IPS-18c (cell line): ENCODE data around the gene NKG7.

ENCODE experiments used
- H3K4me3 ChIP-seq: 2 replicates; pipeline ENCODE4 v1.7.0; 2013; ENCODE audit warnings: low read depth, mild to moderate bottlenecking, low read length, moderate library complexity; ENCODE audit not compliant: insufficient read depth
- H3K9me3 ChIP-seq: one replicate; pipeline ENCODE4 v1.6.1; 2013; ENCODE audit warnings: mild to moderate bottlenecking, low read length, moderate library complexity; ENCODE audit not compliant: control insufficient read depth, insufficient read depth

Gene NKG7

GRCh38 chr19:51396175-51396574 lies 23.7 kb upstream of the NKG7 start:
- H3K9me3 ChIP-seq: peaks cover 5% of the 10 kb centered on the region
- H3K4me3 ChIP-seq: no peak overlapping the region

GRCh38 chr19:51394050-51394836 lies 21.8 kb upstream of the NKG7 start:
- peak overlapping the region; percentile 85 for H3K4me3 ChIP-seq
- H3K9me3 ChIP-seq: peaks cover 5% of the 10 kb centered on the region

- H3K9me3 ChIP-seq: peaks cover 5% of the 10 kb centered on the region
- no peak overlapping the region for H3K4me3 ChIP-seq
These were observed 20.2 kb upstream of the NKG7 start for GRCh38 chr19:51392701-51393100.

GRCh38 chr19:51391073-51391611 lies 18.7 kb upstream of the NKG7 start:
- H3K4me3 ChIP-seq: peak overlapping the region; percentile 25
- H3K9me3 ChIP-seq: peaks cover 3% of the 10 kb centered on the region

- H3K4me3 ChIP-seq: no peak overlapping the region
- no peaks in the 10 kb centered on the region for H3K9me3 ChIP-seq
These were observed 16.7 kb upstream of the NKG7 start for GRCh38 chr19:51389143-51389542.

GRCh38 chr19:51387924-51388389 lies 15.5 kb upstream of the NKG7 start, which contains the start of gene LIM2:
LIM2 (minus strand) TSS chr19:51387974; CDS start chr19:51387443, 531 bp downstream.
- no peaks in the 10 kb centered on the region for H3K9me3 ChIP-seq
- no peak within 1 kb of the TSS for H3K4me3 ChIP-seq

GRCh38 chr19:51386882-51387520 lies 14.5 kb upstream of the NKG7 start:
- Histone ChIP-seq H3K9me3 (no peaks in the 10 kb centered on the region), H3K4me3 (no peak overlapping the region)

GRCh38 chr19:51382004-51382403 lies 9.6 kb upstream of the NKG7 start:
- Histone ChIP-seq H3K9me3 (peaks cover 2% of the 10 kb centered on the region), H3K4me3 (no peak overlapping the region)

- Histone ChIP-seq H3K9me3 (peaks cover 2% of the 10 kb centered on the region), H3K4me3 (no peak overlapping the region)
These were observed 7.9 kb upstream of the NKG7 start for GRCh38 chr19:51380379-51380778.

GRCh38 chr19:51377422-51377821 lies 5.0 kb upstream of the NKG7 start:
- Histone ChIP-seq H3K4me3 (no peak overlapping the region), H3K9me3 (peaks cover 2% of the 10 kb centered on the region)

- no peak overlapping the region for H3K4me3 ChIP-seq
- H3K9me3 ChIP-seq: no peaks in the 10 kb centered on the region
These were observed 3.2 kb upstream of the NKG7 start for GRCh38 chr19:51375504-51376221.

GRCh38 chr19:51372021-51372648 lies 319 bp downstream of the NKG7 start:
- Histone ChIP-seq H3K4me3 (no peak overlapping the region), H3K9me3 (no peaks in the 10 kb centered on the region)

- Histone ChIP-seq H3K4me3 (no peak overlapping the region), H3K9me3 (no peaks in the 10 kb centered on the region)
These were observed 1.2 kb downstream of the NKG7 start for GRCh38 chr19:51371186-51371690.

- Histone ChIP-seq H3K4me3 (no peak overlapping the region), H3K9me3 (no peaks in the 10 kb centered on the region)
These were observed 2.2 kb downstream of the NKG7 start for GRCh38 chr19:51370230-51370629.

- Histone ChIP-seq H3K9me3 (no peaks in the 10 kb centered on the region), H3K4me3 (peak within 1 kb of the TSS; percentile 85)
These were observed 3.8 kb downstream of the NKG7 start, which contains the start of gene CLDND2 for GRCh38 chr19:51368366-51369282. CLDND2 (minus strand) TSS chr19:51369003; CDS start chr19:51368577, 426 bp downstream.
